Measurements from ENCODE around the gene MUS81. TPM values are rescaled to one million over a fixed set of nuclear protein-coding genes. Genes with fewer than 3 reads are reported as not detected.
A peak's percentile ranks its signal among the peaks of the same experiment; 100 is the strongest.

Gene MUS81
- total and polyA plus RNA-seq, 2 of the 13 experiments (the other 11 are each of a cell fraction or from before 2014, with no cell fraction given), result 25.6 to 30.2 TPM

DNA sequence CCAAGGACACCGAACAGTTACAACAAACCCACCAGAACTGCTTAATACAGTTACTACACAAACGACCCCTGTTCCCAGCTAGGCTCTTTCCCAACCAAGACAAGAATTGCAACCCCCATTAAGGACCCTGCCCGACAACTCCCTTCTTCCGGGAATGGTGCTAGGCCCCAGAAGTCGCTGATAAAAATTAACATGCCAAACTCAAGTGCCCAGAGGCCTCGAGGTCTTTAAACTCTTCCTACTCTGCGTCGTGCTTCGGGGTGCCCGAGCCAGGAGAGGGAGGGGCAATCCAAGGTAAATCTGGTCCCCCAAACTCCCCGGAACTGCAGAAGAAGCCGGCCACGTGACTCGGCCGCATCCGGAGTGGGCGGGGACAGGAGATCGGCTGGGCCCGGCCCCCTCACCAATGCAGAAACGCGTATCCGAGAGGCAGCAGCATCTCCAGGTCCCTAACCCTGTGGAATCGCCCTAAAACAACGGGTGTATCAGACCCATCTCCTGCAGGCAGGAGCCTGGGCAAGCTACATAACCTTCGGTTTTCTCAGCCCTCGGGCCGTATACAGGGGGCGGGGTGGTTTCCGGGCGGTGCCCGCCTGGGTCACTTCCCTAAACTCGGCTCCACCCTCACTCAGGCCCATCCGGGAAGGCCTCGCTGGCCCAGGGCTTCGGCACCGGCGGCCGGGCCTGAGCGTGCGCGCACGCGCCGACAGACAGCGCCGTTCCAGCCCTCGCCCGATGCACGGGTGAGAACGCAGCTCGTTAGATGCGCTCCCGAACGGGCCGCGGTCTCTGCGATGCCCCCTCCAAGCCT, 3.3 kb upstream of the MUS81 start (continued):
- peak; percentile 62; the same call in 1 of the 2 replicates for TF ChIP-seq HNRNPL (IDR thresholded peaks at IDR 0.05; ENCODE audit: low read depth, low read length)
- TF ChIP-seq, protein P1, sequence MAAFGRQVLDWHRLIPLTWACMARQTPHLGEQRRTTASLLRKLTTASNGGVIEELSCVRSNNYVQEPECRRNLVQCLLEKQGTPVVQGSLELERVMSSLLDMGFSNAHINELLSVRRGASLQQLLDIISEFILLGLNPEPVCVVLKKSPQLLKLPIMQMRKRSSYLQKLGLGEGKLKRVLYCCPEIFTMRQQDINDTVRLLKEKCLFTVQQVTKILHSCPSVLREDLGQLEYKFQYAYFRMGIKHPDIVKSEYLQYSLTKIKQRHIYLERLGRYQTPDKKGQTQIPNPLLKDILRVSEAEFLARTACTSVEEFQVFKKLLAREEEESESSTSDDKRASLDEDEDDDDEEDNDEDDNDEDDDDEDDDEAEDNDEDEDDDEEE (CRISPR knock-in tag; IDR thresholded peaks at IDR 0.05), result peak; percentile 10; the same call in 1 of the 2 replicates
- peak; percentile 44; the same call in 1 of the 2 replicates for TF ChIP-seq NFKB2 (CRISPR knock-in tag; IDR thresholded peaks at IDR 0.05; ENCODE audit: borderline replicate concordance)
- TF ChIP-seq SATB2 (CRISPR knock-in tag; IDR thresholded peaks at IDR 0.05), result 0 out of 2 replicates have a peak, but pooled peaks have one; percentile 48
- 0 out of 2 replicates have a peak, but pooled peaks have one; percentile 7 for TF ChIP-seq FOXK1 (CRISPR knock-in tag; IDR thresholded peaks at IDR 0.05; ENCODE audit: borderline replicate concordance, low read depth)
- peak; percentile 70; the same call in 1 of the 2 replicates for TF ChIP-seq ARNTL (CRISPR knock-in tag; IDR thresholded peaks at IDR 0.05)
- TF ChIP-seq KAT7 (CRISPR knock-in tag; IDR thresholded peaks at IDR 0.05; ENCODE audit: borderline replicate concordance), result peak; percentile 71; the same call in 1 of the 2 replicates
- no peak for TF ChIP-seq SP2 (CRISPR knock-in tag; IDR thresholded peaks at IDR 0.05)
- TF ChIP-seq ZNF143 (CRISPR knock-in tag; IDR thresholded peaks at IDR 0.05), result peak; percentile 64; the same call in 1 of the 2 replicates
- TF ChIP-seq, protein P2, sequence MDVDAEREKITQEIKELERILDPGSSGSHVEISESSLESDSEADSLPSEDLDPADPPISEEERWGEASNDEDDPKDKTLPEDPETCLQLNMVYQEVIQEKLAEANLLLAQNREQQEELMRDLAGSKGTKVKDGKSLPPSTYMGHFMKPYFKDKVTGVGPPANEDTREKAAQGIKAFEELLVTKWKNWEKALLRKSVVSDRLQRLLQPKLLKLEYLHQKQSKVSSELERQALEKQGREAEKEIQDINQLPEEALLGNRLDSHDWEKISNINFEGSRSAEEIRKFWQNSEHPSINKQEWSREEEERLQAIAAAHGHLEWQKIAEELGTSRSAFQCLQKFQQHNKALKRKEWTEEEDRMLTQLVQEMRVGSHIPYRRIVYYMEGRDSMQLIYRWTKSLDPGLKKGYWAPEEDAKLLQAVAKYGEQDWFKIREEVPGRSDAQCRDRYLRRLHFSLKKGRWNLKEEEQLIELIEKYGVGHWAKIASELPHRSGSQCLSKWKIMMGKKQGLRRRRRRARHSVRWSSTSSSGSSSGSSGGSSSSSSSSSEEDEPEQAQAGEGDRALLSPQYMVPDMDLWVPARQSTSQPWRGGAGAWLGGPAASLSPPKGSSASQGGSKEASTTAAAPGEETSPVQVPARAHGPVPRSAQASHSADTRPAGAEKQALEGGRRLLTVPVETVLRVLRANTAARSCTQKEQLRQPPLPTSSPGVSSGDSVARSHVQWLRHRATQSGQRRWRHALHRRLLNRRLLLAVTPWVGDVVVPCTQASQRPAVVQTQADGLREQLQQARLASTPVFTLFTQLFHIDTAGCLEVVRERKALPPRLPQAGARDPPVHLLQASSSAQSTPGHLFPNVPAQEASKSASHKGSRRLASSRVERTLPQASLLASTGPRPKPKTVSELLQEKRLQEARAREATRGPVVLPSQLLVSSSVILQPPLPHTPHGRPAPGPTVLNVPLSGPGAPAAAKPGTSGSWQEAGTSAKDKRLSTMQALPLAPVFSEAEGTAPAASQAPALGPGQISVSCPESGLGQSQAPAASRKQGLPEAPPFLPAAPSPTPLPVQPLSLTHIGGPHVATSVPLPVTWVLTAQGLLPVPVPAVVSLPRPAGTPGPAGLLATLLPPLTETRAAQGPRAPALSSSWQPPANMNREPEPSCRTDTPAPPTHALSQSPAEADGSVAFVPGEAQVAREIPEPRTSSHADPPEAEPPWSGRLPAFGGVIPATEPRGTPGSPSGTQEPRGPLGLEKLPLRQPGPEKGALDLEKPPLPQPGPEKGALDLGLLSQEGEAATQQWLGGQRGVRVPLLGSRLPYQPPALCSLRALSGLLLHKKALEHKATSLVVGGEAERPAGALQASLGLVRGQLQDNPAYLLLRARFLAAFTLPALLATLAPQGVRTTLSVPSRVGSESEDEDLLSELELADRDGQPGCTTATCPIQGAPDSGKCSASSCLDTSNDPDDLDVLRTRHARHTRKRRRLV (CRISPR knock-in tag; IDR thresholded peaks at IDR 0.05), result 0 out of 2 replicates have a peak, but pooled peaks have one; percentile 49
- TF ChIP-seq HDAC2 (CRISPR knock-in tag; IDR thresholded peaks at IDR 0.05), result peak; percentile 27; the same call in 1 of the 2 replicates
- TF ChIP-seq ZSCAN12 (CRISPR knock-in tag; IDR thresholded peaks at IDR 0.05), result no peak
- TF ChIP-seq, protein P3, sequence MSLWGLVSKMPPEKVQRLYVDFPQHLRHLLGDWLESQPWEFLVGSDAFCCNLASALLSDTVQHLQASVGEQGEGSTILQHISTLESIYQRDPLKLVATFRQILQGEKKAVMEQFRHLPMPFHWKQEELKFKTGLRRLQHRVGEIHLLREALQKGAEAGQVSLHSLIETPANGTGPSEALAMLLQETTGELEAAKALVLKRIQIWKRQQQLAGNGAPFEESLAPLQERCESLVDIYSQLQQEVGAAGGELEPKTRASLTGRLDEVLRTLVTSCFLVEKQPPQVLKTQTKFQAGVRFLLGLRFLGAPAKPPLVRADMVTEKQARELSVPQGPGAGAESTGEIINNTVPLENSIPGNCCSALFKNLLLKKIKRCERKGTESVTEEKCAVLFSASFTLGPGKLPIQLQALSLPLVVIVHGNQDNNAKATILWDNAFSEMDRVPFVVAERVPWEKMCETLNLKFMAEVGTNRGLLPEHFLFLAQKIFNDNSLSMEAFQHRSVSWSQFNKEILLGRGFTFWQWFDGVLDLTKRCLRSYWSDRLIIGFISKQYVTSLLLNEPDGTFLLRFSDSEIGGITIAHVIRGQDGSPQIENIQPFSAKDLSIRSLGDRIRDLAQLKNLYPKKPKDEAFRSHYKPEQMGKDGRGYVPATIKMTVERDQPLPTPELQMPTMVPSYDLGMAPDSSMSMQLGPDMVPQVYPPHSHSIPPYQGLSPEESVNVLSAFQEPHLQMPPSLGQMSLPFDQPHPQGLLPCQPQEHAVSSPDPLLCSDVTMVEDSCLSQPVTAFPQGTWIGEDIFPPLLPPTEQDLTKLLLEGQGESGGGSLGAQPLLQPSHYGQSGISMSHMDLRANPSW (CRISPR knock-in tag; IDR thresholded peaks at IDR 0.05; ENCODE audit: borderline replicate concordance), result no peak
- peak; percentile 54 for TF ChIP-seq PHF20 (CRISPR knock-in tag; IDR thresholded peaks at IDR 0.05)
- no peak for TF ChIP-seq ZBTB7A (CRISPR knock-in tag; IDR thresholded peaks at IDR 0.05)
- no peak for TF ChIP-seq SRF (IDR thresholded peaks at IDR 0.05; ENCODE audit: low read depth, low read length)
- TF ChIP-seq, protein P4, sequence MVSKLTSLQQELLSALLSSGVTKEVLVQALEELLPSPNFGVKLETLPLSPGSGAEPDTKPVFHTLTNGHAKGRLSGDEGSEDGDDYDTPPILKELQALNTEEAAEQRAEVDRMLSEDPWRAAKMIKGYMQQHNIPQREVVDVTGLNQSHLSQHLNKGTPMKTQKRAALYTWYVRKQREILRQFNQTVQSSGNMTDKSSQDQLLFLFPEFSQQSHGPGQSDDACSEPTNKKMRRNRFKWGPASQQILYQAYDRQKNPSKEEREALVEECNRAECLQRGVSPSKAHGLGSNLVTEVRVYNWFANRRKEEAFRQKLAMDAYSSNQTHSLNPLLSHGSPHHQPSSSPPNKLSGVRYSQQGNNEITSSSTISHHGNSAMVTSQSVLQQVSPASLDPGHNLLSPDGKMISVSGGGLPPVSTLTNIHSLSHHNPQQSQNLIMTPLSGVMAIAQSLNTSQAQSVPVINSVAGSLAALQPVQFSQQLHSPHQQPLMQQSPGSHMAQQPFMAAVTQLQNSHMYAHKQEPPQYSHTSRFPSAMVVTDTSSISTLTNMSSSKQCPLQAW (CRISPR knock-in tag; IDR thresholded peaks at IDR 0.05), result peak; percentile 32; the same call in 1 of the 2 replicates
- no peak for TF ChIP-seq AHR (CRISPR knock-in tag; IDR thresholded peaks at IDR 0.05)
- peak; percentile 68 for TF ChIP-seq GATAD1 (CRISPR knock-in tag; IDR thresholded peaks at IDR 0.05)

Measured in HepG2 (cell line).